ENCODE data around the gene URI1. TPM values are rescaled to one million over a fixed set of nuclear protein-coding genes. Genes with fewer than 3 reads are reported as not detected.

Gene URI1
- total RNA-seq, 1 donor: 86.1 TPM

DNA sequence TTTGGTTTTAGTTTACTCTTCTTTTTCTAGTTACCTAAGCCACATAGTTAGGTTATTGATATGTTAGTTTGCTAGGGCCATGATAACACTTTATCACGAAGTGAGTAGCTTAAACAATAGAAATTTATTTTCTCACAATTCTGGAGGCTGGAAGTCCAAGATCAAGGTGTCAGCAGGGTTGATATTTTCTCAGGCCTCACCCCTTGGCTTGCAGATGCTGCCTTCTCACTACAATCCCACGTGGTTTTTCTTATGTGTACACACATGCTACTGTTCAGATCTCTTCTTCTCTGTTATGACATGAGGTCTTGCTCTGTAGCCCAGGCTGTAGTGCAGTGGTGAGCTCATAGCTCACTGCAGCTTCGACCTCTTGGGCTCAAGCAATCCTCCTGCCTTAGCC is 7.8 kb upstream of the URI1 start:
- H2AFZ ChIP-seq (ENCODE audit: low read length): no peak overlapping the region
- H4K20me1 ChIP-seq (ENCODE audit: insufficient read depth, low read length): no peaks in the 10 kb centered on the region
- H3K27ac ChIP-seq (ENCODE audit: low read depth, low read length): no peak overlapping the region
- no peaks in the 10 kb centered on the region for H3K9me3 ChIP-seq (ENCODE audit: low read depth, low read length)
- H3K27me3 ChIP-seq (ENCODE audit: insufficient read depth, low read length): no peaks in the 10 kb centered on the region
- H3K79me2 ChIP-seq (ENCODE audit: insufficient read depth, low read length): no peaks in the 10 kb centered on the region
- H3K4me3 ChIP-seq (ENCODE audit: insufficient read depth, low read length): no peak overlapping the region
- no peak overlapping the region for H3K4me2 ChIP-seq (ENCODE audit: insufficient read depth, low read length)
- TF ChIP-seq CTCF (IDR thresholded peaks at IDR 0.05; ENCODE audit: extremely low read depth, low read depth, low read length): no peak
- no peaks in the 10 kb centered on the region for H3K36me3 ChIP-seq (ENCODE audit: insufficient read depth, low read length)
- DNase-seq (ENCODE audit: insufficient read length, low spot score, missing footprints): no peak
- no peaks in the 10 kb centered on the region for H3K4me1 ChIP-seq (ENCODE audit: insufficient read depth, low read length)

- Histone ChIP-seq H3K27ac (ENCODE audit: low read depth, low read length) (no peak overlapping the region), H3K79me2 (ENCODE audit: insufficient read depth, low read length) (no peaks in the 10 kb centered on the region), H4K20me1 (ENCODE audit: insufficient read depth, low read length) (no peaks in the 10 kb centered on the region), H3K4me3 (ENCODE audit: insufficient read depth, low read length) (no peak overlapping the region), H3K36me3 (ENCODE audit: insufficient read depth, low read length) (no peaks in the 10 kb centered on the region), H2AFZ (ENCODE audit: low read length) (no peak overlapping the region), H3K9me3 (ENCODE audit: low read depth, low read length) (no peaks in the 10 kb centered on the region), H3K4me2 (ENCODE audit: insufficient read depth, low read length) (no peak overlapping the region), H3K27me3 (ENCODE audit: insufficient read depth, low read length) (no peaks in the 10 kb centered on the region), H3K4me1 (ENCODE audit: insufficient read depth, low read length) (no peaks in the 10 kb centered on the region)
- DNase-seq (ENCODE audit: insufficient read length, low spot score, missing footprints): no peak
- no peak for TF ChIP-seq CTCF (IDR thresholded peaks at IDR 0.05; ENCODE audit: extremely low read depth, low read depth, low read length)
Measured at GRCh38 chr19:29934781-29935180, 7.3 kb upstream of the URI1 start.

DNA sequence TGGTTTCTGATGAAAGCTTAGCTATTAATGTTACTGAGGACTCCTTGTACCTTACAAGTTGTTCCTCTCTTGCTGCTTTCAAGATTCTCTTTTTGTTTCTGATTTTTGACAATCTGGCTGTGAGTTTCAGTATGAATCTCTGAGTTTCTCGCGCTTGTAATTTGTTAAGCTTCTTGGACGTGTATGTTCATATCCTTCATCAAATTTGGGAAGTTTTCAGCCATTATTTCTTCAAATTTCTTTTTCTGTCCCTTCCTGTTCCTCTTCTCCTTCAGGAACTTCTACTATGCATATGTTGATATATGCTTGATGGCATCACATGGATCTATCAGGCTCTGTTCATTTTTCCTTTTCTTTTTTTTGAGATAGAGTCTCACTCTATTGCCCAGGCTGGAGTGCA is 5.6 kb upstream of the URI1 start:
- Histone ChIP-seq H3K4me2 (ENCODE audit: insufficient read depth, low read length) (no peak overlapping the region), H3K27ac (ENCODE audit: low read depth, low read length) (no peak overlapping the region), H3K79me2 (ENCODE audit: insufficient read depth, low read length) (no peaks in the 10 kb centered on the region), H3K4me3 (ENCODE audit: insufficient read depth, low read length) (no peak overlapping the region), H3K36me3 (ENCODE audit: insufficient read depth, low read length) (no peaks in the 10 kb centered on the region), H3K9me3 (ENCODE audit: low read depth, low read length) (no peaks in the 10 kb centered on the region), H3K27me3 (ENCODE audit: insufficient read depth, low read length) (no peaks in the 10 kb centered on the region), H2AFZ (ENCODE audit: low read length) (no peak overlapping the region), H4K20me1 (ENCODE audit: insufficient read depth, low read length) (no peaks in the 10 kb centered on the region), H3K4me1 (ENCODE audit: insufficient read depth, low read length) (peaks cover under 1% of the 10 kb centered on the region)
- no peak for DNase-seq (ENCODE audit: insufficient read length, low spot score, missing footprints)
- TF ChIP-seq CTCF (IDR thresholded peaks at IDR 0.05; ENCODE audit: extremely low read depth, low read depth, low read length): no peak

DNA sequence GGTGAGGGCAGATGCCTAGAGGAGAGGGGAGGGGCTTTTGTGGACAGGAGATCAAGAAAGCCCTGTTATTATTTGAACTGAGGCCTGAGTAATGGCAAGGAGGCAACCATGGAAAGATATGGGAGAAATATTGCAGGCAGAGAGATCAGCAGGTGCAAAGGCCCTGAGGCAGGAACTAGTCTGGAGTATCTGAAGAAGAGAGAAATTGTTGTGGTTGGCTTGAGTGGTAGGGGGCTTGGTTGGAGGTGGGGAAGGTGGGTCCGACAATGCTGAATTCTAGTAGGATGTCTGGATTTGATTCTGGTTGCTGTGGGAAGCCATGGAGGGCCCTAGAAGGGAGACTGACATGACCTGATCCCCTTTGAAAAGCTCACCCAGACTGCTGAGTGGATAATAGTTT is 2.4 kb upstream of the URI1 start:
- Histone ChIP-seq H3K36me3 (ENCODE audit: insufficient read depth, low read length) (no peaks in the 10 kb centered on the region), H3K9me3 (ENCODE audit: low read depth, low read length) (no peaks in the 10 kb centered on the region), H3K4me3 (ENCODE audit: insufficient read depth, low read length) (no peak overlapping the region), H3K27ac (ENCODE audit: low read depth, low read length) (no peak overlapping the region), H3K27me3 (ENCODE audit: insufficient read depth, low read length) (no peaks in the 10 kb centered on the region), H3K79me2 (ENCODE audit: insufficient read depth, low read length) (peaks cover 22% of the 10 kb centered on the region), H2AFZ (ENCODE audit: low read length) (no peak overlapping the region), H3K4me2 (ENCODE audit: insufficient read depth, low read length) (no peak overlapping the region), H3K4me1 (ENCODE audit: insufficient read depth, low read length) (peaks cover 16% of the 10 kb centered on the region), H4K20me1 (ENCODE audit: insufficient read depth, low read length) (no peaks in the 10 kb centered on the region)
- no peak for DNase-seq (ENCODE audit: insufficient read length, low spot score, missing footprints)
- no peak for TF ChIP-seq CTCF (IDR thresholded peaks at IDR 0.05; ENCODE audit: extremely low read depth, low read depth, low read length)
